GM23338 (cell line): ENCODE data around the gene HTR4. TPM values are rescaled to one million over a fixed set of nuclear protein-coding genes. Genes with fewer than 3 reads are reported as not detected.

Experiments
- ATAC-seq: fragments of 200-7000 bp; cut with Tn5 transposase; 3 replicates; pipeline ENCODE4 v1.9.1; 2020
- DNase-seq: peaks from one replicate; pipeline ENCODE4 v3.0.0-alpha.2; 2015; ENCODE audit warnings: low spot score
- H2AFZ ChIP-seq: fragments of 200-600 bp; sonication (generic); 2 replicates; pipeline ENCODE4 v1.8.0; 2016; ENCODE audit warnings: antibody characterized with exemption, mild to moderate bottlenecking, moderate library complexity
- H3F3A ChIP-seq: fragments of 200-600 bp; sonication (generic); replicated peaks from 2 replicates; pipeline ENCODE4 v1.8.0; 2017; ENCODE audit warnings: antibody characterized with exemption, mixed run types, low read depth
- H3K27ac ChIP-seq: fragments of 200-600 bp; sonication (generic); 2 replicates; pipeline ENCODE4 v1.6.1; 2016; ENCODE audit warnings: low read depth
- H3K27me3 ChIP-seq: fragments of 200-600 bp; sonication (generic); 2 replicates; pipeline ENCODE4 v1.8.0; 2016; ENCODE audit warnings: mild to moderate bottlenecking, mixed run types, moderate library complexity; ENCODE audit not compliant: insufficient read depth
- H3K36me3 ChIP-seq: fragments of 200-600 bp; sonication (generic); 2 replicates; pipeline ENCODE4 v1.8.0; 2016; ENCODE audit warnings: mild to moderate bottlenecking; ENCODE audit not compliant: insufficient read depth
- H3K4me1 ChIP-seq: fragments of 200-600 bp; sonication (generic); 2 replicates; pipeline ENCODE4 v1.8.0; 2016; ENCODE audit warnings: mild to moderate bottlenecking, moderate library complexity; ENCODE audit not compliant: insufficient read depth
- H3K4me2 ChIP-seq: fragments of 200-600 bp; sonication (generic); 2 replicates; pipeline ENCODE4 v1.7.1; 2017; ENCODE audit warnings: mixed run types
- H3K4me3 ChIP-seq: fragments of 200-600 bp; sonication (generic); 2 replicates; pipeline ENCODE4 v1.6.1; 2016; ENCODE audit warnings: mixed run types
- H3K79me2 ChIP-seq: fragments of 200-600 bp; sonication (generic); replicated peaks from 2 replicates; pipeline ENCODE4 v1.8.0; 2017; ENCODE audit warnings: mild to moderate bottlenecking; ENCODE audit not compliant: insufficient read depth
- H3K9me2 ChIP-seq: fragments of 200-600 bp; sonication (generic); 2 replicates; pipeline ENCODE4 v1.8.0; 2017; ENCODE audit not compliant: insufficient read depth
- H4K20me1 ChIP-seq: fragments of 200-600 bp; sonication (generic); replicated peaks from 2 replicates; pipeline ENCODE4 v1.8.0; 2017; ENCODE audit warnings: mild to moderate bottlenecking; ENCODE audit not compliant: insufficient read depth
- H3K27ac Mint-ChIP-seq: 2 replicates; pipeline ENCODE4 v1.8.0; 2020; ENCODE audit warnings: inconsistent platforms, mild to moderate bottlenecking, moderate library complexity, mixed read lengths
- H3K27me3 Mint-ChIP-seq: 3 replicates; pipeline ENCODE4 v1.8.0; 2022; ENCODE audit warnings: low read depth, mild to moderate bottlenecking, moderate library complexity, mixed read lengths, inconsistent platforms; ENCODE audit not compliant: insufficient read depth, poor library complexity
- H3K36me3 Mint-ChIP-seq: 3 replicates; pipeline ENCODE4 v1.8.0; 2021; ENCODE audit warnings: low read depth, mild to moderate bottlenecking, inconsistent platforms, moderate library complexity, mixed read lengths
- H3K4me1 Mint-ChIP-seq: 3 replicates; pipeline ENCODE4 v1.8.0; 2020; ENCODE audit warnings: mild to moderate bottlenecking, inconsistent platforms, mixed read lengths
- H3K4me3 Mint-ChIP-seq: 3 replicates; pipeline ENCODE4 v1.8.0; 2021; ENCODE audit warnings: moderate library complexity, mild to moderate bottlenecking, inconsistent platforms, mixed read lengths
- H3K9me3 Mint-ChIP-seq: 3 replicates; pipeline ENCODE4 v1.8.0; 2020; ENCODE audit warnings: moderate library complexity, mild to moderate bottlenecking, inconsistent platforms, mixed read lengths
- EZH2phosphoT487 ChIP-seq: fragments of 200-600 bp; sonication (generic); IDR thresholded peaks from one replicate; pipeline ENCODE4 v1.8.1; 2018; ENCODE audit warnings: antibody characterized with exemption; ENCODE audit not compliant: unreplicated experiment
- JUNB ChIP-seq: IDR thresholded peaks from one replicate; pipeline ENCODE4 v1.6.1; 2016; ENCODE audit warnings: antibody characterized with exemption; ENCODE audit not compliant: unreplicated experiment
- NANOG ChIP-seq: IDR thresholded peaks from 2 replicates; pipeline ENCODE4 v1.6.1; 2016; ENCODE audit warnings: antibody characterized with exemption, borderline replicate concordance
- POLR2AphosphoS5 ChIP-seq: IDR thresholded peaks from 2 replicates; pipeline ENCODE4 v1.6.1; 2016; ENCODE audit warnings: antibody characterized with exemption, low read depth
- STAT1 ChIP-seq: IDR thresholded peaks from one replicate; pipeline ENCODE4 v1.6.1; 2016; ENCODE audit warnings: antibody characterized with exemption; ENCODE audit not compliant: unreplicated experiment
- ZNF331 ChIP-seq: fragments of 250-450 bp; sonication (Bioruptor Pico); IDR thresholded peaks from 2 replicates; pipeline ENCODE4 v1.5.0; 2020; ENCODE audit warnings: low read depth, mild to moderate bottlenecking, moderate library complexity
- polyA plus RNA-seq: library from polyadenylated mRNA; unstranded; fragments of >200 nt; fragmentation: Nextera tagmentation; extraction: Ambion mirVana; gene quantifications from 2 replicates; pipeline ENCODE4 v1.2.1, GENCODE V29; 2016
- total RNA-seq: library from RNA; depleted of rRNA; stranded (reverse); fragments of >200 nt; shearing (Covaris generic); gene quantifications from 2 replicates; pipeline ENCODE4 v1.2.3, GENCODE V29; 2014
- TF ChIP-seq, protein P1 (sequence below), 2 experiments: fragments of 200-600 bp in 1 of 2; sonication (generic) in 1 of 2; conservative IDR thresholded peaks; 2 replicates each; pipeline versions ENCODE4 v1.5.1 to v1.6.1; 2016 to 2017; ENCODE audit warnings: antibody characterized with exemption in 2 of 2, low read depth in 2 of 2, mild to moderate bottlenecking in 2 of 2, moderate library complexity in 1 of 2
- TF ChIP-seq, protein P2 (sequence below): IDR thresholded peaks from 2 replicates; pipeline ENCODE4 v1.6.1; 2016; ENCODE audit warnings: antibody characterized with exemption
- TF ChIP-seq, protein P3 (sequence below): IDR thresholded peaks from one replicate; pipeline ENCODE4 v1.6.1; 2018; ENCODE audit warnings: antibody characterized with exemption; ENCODE audit not compliant: unreplicated experiment
- TF ChIP-seq, protein P4 (sequence below): fragments of 250-450 bp; sonication (Bioruptor Pico); IDR thresholded peaks from 2 replicates; pipeline ENCODE4 v1.5.0; 2020; ENCODE audit warnings: mild to moderate bottlenecking, moderate library complexity

Gene HTR4
- total and polyA plus RNA-seq, 2 experiments from 2014 or later = 0.10 TPM; not detected in 1

DNA sequence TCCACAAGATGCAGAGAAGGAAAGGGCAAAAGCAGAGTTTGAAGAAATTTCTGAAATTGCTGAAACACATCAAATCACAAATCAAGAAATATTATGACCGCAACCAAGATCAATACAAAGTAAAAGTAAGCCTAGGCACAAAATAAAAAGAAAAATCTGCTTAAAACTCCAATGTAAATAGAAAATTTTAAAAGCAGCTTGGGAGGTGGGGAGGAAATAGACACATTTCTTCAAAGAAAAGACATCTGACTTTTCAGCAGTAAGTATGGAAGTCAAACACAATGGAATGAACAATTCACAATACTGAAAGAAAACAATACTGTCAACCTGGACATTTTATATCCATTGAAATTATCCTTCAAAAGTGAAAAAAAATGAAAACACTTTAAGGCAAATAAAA is 55.1 kb downstream of the HTR4 start (continued):
- TF ChIP-seq, protein P1, sequence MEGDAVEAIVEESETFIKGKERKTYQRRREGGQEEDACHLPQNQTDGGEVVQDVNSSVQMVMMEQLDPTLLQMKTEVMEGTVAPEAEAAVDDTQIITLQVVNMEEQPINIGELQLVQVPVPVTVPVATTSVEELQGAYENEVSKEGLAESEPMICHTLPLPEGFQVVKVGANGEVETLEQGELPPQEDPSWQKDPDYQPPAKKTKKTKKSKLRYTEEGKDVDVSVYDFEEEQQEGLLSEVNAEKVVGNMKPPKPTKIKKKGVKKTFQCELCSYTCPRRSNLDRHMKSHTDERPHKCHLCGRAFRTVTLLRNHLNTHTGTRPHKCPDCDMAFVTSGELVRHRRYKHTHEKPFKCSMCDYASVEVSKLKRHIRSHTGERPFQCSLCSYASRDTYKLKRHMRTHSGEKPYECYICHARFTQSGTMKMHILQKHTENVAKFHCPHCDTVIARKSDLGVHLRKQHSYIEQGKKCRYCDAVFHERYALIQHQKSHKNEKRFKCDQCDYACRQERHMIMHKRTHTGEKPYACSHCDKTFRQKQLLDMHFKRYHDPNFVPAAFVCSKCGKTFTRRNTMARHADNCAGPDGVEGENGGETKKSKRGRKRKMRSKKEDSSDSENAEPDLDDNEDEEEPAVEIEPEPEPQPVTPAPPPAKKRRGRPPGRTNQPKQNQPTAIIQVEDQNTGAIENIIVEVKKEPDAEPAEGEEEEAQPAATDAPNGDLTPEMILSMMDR (conservative IDR thresholded peaks at IDR 0.05; ENCODE audit: low read depth in 2 of 2) = no peak

DNA sequence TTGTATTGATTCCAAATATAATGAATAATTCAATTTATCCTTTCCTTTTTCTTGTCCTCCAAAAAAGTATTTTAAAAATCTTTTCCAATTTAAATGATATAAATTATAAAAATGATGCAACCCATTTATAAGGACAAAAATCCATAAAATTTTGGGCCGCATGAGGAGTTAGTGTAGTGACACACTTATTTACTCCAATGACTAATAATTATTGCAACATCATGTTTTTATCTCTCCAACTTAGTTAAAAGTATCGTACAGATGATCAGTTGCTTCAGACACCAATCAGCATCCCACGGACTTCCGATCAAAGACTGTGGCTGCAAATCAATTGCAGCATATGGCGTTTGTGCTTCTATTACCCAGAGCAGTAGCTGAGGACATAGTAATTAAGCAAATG is 58.6 kb downstream of the HTR4 start:
- DNase-seq (no peak), ATAC-seq (no peak)
- H3K27ac Mint-ChIP-seq = no peak overlapping the region
- no peak for TF ChIP-seq POLR2AphosphoS5
- no peak for TF ChIP-seq EZH2phosphoT487
- TF ChIP-seq, protein P2, sequence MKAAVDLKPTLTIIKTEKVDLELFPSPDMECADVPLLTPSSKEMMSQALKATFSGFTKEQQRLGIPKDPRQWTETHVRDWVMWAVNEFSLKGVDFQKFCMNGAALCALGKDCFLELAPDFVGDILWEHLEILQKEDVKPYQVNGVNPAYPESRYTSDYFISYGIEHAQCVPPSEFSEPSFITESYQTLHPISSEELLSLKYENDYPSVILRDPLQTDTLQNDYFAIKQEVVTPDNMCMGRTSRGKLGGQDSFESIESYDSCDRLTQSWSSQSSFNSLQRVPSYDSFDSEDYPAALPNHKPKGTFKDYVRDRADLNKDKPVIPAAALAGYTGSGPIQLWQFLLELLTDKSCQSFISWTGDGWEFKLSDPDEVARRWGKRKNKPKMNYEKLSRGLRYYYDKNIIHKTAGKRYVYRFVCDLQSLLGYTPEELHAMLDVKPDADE = no peak
- no peak for TF ChIP-seq ZNF331
- no peak for TF ChIP-seq JUNB
- no peak for TF ChIP-seq NANOG
- TF ChIP-seq, protein P1 (conservative IDR thresholded peaks at IDR 0.05; ENCODE audit: low read depth in 2 of 2) = no peak
- no peak for TF ChIP-seq STAT1
- TF ChIP-seq, protein P3, sequence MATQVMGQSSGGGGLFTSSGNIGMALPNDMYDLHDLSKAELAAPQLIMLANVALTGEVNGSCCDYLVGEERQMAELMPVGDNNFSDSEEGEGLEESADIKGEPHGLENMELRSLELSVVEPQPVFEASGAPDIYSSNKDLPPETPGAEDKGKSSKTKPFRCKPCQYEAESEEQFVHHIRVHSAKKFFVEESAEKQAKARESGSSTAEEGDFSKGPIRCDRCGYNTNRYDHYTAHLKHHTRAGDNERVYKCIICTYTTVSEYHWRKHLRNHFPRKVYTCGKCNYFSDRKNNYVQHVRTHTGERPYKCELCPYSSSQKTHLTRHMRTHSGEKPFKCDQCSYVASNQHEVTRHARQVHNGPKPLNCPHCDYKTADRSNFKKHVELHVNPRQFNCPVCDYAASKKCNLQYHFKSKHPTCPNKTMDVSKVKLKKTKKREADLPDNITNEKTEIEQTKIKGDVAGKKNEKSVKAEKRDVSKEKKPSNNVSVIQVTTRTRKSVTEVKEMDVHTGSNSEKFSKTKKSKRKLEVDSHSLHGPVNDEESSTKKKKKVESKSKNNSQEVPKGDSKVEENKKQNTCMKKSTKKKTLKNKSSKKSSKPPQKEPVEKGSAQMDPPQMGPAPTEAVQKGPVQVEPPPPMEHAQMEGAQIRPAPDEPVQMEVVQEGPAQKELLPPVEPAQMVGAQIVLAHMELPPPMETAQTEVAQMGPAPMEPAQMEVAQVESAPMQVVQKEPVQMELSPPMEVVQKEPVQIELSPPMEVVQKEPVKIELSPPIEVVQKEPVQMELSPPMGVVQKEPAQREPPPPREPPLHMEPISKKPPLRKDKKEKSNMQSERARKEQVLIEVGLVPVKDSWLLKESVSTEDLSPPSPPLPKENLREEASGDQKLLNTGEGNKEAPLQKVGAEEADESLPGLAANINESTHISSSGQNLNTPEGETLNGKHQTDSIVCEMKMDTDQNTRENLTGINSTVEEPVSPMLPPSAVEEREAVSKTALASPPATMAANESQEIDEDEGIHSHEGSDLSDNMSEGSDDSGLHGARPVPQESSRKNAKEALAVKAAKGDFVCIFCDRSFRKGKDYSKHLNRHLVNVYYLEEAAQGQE = no peak
- TF ChIP-seq, protein P4, sequence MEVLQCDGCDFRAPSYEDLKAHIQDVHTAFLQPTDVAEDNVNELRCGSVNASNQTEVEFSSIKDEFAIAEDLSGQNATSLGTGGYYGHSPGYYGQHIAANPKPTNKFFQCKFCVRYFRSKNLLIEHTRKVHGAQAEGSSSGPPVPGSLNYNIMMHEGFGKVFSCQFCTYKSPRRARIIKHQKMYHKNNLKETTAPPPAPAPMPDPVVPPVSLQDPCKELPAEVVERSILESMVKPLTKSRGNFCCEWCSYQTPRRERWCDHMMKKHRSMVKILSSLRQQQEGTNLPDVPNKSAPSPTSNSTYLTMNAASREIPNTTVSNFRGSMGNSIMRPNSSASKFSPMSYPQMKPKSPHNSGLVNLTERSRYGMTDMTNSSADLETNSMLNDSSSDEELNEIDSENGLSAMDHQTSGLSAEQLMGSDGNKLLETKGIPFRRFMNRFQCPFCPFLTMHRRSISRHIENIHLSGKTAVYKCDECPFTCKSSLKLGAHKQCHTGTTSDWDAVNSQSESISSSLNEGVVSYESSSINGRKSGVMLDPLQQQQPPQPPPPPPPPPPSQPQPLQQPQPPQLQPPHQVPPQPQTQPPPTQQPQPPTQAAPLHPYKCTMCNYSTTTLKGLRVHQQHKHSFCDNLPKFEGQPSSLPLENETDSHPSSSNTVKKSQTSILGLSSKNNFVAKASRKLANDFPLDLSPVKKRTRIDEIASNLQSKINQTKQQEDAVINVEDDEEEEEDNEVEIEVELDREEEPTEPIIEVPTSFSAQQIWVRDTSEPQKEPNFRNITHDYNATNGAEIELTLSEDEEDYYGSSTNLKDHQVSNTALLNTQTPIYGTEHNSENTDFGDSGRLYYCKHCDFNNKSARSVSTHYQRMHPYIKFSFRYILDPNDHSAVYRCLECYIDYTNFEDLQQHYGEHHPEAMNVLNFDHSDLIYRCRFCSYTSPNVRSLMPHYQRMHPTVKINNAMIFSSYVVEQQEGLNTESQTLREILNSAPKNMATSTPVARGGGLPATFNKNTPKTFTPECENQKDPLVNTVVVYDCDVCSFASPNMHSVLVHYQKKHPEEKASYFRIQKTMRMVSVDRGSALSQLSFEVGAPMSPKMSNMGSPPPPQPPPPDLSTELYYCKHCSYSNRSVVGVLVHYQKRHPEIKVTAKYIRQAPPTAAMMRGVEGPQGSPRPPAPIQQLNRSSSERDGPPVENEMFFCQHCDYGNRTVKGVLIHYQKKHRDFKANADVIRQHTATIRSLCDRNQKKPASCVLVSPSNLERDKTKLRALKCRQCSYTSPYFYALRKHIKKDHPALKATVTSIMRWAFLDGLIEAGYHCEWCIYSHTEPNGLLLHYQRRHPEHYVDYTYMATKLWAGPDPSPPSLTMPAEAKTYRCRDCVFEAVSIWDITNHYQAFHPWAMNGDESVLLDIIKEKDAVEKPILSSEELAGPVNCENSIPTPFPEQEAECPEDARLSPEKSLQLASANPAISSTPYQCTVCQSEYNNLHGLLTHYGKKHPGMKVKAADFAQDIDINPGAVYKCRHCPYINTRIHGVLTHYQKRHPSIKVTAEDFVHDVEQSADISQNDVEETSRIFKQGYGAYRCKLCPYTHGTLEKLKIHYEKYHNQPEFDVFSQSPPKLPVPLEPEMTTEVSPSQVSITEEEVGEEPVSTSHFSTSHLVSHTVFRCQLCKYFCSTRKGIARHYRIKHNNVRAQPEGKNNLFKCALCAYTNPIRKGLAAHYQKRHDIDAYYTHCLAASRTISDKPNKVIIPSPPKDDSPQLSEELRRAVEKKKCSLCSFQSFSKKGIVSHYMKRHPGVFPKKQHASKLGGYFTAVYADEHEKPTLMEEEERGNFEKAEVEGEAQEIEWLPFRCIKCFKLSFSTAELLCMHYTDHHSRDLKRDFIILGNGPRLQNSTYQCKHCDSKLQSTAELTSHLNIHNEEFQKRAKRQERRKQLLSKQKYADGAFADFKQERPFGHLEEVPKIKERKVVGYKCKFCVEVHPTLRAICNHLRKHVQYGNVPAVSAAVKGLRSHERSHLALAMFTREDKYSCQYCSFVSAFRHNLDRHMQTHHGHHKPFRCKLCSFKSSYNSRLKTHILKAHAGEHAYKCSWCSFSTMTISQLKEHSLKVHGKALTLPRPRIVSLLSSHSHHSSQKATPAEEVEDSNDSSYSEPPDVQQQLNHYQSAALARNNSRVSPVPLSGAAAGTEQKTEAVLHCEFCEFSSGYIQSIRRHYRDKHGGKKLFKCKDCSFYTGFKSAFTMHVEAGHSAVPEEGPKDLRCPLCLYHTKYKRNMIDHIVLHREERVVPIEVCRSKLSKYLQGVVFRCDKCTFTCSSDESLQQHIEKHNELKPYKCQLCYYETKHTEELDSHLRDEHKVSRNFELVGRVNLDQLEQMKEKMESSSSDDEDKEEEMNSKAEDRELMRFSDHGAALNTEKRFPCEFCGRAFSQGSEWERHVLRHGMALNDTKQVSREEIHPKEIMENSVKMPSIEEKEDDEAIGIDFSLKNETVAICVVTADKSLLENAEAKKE (CRISPR knock-in tag) = no peak

More for the DNA sequence above, 58.6 kb downstream of the HTR4 start:
- Histone ChIP-seq H3K4me3 (no peak overlapping the region), H3K4me2 (no peak overlapping the region), H3K4me1 (no peaks in the 10 kb centered on the region), H3K27me3 (no peaks in the 10 kb centered on the region), H4K20me1 (no peaks in the 10 kb centered on the region), H3K36me3 (0 out of 2 replicates have a peak, but pooled peaks cover 3% of the 10 kb centered on the region), H3K27ac (no peak overlapping the region), H3K9me2 (0 out of 2 replicates have a peak, but pooled peaks cover 4% of the 10 kb centered on the region), H2AFZ (no peak overlapping the region), H3K79me2 (no peaks in the 10 kb centered on the region), H3F3A (no peaks in the 10 kb centered on the region)
- Mint-ChIP-seq H3K4me1 (no peaks in the 10 kb centered on the region), H3K36me3 (peaks cover 9% of the 10 kb centered on the region; the same call in 1 of the 3 replicates), H3K27me3 (no peaks in the 10 kb centered on the region), H3K4me3 (no peak overlapping the region), H3K9me3 (peaks cover 11% of the 10 kb centered on the region; the same call in 2 of the 3 replicates)
